DND-41 (cell line): ENCODE measurements around the gene TTC13.

Experiments used
- EZH2 ChIP-seq: IDR thresholded peaks from 3 replicates; pipeline ENCODE4 v1.6.1; 2012; ENCODE audit warnings: borderline replicate concordance, low read depth, mild to moderate bottlenecking, moderate library complexity, low read length, inconsistent platforms; ENCODE audit not compliant: severe bottlenecking
- TF ChIP-seq, protein P1 (sequence below): IDR thresholded peaks from 2 replicates; pipeline ENCODE4 v1.5.1; 2012; ENCODE audit warnings: borderline replicate concordance, low read length, moderate library complexity, mild to moderate bottlenecking; ENCODE audit not compliant: poor library complexity, severe bottlenecking; ENCODE audit errors: extremely low read depth

DNA sequence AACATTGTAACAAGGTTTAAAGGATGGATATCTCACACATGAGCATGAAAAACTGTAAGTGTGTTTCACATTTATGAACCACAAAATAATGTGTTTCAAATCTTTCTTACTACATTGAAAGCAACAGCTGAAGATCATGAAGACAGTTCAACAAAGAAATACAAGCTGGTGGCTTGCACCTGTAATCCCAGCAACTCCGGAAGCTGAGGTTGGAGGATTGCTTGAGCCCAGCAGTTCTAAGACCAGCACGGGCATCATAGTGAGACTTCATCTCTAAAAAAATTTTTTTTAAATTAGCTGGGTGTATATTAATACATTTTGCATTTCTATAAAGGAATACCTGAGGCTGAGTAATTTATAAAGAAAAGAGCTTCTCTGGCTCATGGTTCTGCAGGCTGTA is 83.2 kb downstream of the TTC13 start:
- TF ChIP-seq, protein P1, sequence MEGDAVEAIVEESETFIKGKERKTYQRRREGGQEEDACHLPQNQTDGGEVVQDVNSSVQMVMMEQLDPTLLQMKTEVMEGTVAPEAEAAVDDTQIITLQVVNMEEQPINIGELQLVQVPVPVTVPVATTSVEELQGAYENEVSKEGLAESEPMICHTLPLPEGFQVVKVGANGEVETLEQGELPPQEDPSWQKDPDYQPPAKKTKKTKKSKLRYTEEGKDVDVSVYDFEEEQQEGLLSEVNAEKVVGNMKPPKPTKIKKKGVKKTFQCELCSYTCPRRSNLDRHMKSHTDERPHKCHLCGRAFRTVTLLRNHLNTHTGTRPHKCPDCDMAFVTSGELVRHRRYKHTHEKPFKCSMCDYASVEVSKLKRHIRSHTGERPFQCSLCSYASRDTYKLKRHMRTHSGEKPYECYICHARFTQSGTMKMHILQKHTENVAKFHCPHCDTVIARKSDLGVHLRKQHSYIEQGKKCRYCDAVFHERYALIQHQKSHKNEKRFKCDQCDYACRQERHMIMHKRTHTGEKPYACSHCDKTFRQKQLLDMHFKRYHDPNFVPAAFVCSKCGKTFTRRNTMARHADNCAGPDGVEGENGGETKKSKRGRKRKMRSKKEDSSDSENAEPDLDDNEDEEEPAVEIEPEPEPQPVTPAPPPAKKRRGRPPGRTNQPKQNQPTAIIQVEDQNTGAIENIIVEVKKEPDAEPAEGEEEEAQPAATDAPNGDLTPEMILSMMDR, result no peak
- TF ChIP-seq EZH2, result no peak
